D721Med (cell line): ENCODE measurements around the gene CNGA2.

ENCODE experiments used
- DNase-seq: peaks from one replicate; pipeline ENCODE4 v3.0.0; 2011; ENCODE audit warnings: low spot score; ENCODE audit not compliant: insufficient read length
- FAIRE-seq: peaks from 2 replicates; lab custom pipeline; 2011; peaks lifted over from hg19 to GRCh38; lab: Jason Lieb, UNC
- TF ChIP-seq, protein P1 (sequence below): IDR thresholded peaks from 2 replicates; pipeline ENCODE4 v1.5.1; 2012; ENCODE audit warnings: mild to moderate bottlenecking, control low read depth; ENCODE audit not compliant: insufficient read depth; ENCODE audit errors: missing control alignments

CNGA2 gene

GRCh38 chrX:151746502-151746901, 12.0 kb downstream of the CNGA2 start:
- FAIRE-seq = no peak
- DNase-seq = no peak
- TF ChIP-seq, protein P1, sequence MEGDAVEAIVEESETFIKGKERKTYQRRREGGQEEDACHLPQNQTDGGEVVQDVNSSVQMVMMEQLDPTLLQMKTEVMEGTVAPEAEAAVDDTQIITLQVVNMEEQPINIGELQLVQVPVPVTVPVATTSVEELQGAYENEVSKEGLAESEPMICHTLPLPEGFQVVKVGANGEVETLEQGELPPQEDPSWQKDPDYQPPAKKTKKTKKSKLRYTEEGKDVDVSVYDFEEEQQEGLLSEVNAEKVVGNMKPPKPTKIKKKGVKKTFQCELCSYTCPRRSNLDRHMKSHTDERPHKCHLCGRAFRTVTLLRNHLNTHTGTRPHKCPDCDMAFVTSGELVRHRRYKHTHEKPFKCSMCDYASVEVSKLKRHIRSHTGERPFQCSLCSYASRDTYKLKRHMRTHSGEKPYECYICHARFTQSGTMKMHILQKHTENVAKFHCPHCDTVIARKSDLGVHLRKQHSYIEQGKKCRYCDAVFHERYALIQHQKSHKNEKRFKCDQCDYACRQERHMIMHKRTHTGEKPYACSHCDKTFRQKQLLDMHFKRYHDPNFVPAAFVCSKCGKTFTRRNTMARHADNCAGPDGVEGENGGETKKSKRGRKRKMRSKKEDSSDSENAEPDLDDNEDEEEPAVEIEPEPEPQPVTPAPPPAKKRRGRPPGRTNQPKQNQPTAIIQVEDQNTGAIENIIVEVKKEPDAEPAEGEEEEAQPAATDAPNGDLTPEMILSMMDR = no peak

GRCh38 chrX:151750511-151750910, 16.0 kb downstream of the CNGA2 start:
- TF ChIP-seq, protein P1 = no peak
- DNase-seq (no peak), FAIRE-seq (no peak)

DNA sequence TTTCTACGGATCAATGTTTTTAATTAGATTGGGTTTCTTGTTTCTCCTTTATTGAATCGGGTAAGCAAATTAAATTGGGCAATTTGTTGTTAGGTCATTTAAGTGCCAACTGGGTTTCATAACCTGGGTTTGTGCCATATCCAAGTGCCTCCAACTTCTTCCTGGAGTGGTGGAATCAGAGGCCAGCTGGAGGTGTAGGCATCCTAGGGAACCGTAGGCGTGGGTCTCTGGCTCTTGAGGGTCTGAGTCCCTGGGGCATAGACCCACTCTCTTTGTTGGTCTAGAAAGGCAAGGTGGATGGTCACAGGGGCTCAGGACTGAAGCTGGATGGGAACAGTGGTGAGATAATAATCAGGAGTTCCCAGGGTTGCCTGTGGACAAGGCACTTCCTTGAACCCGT, 18.3 kb downstream of the CNGA2 start:
- TF ChIP-seq, protein P1 = no peak
- DNase-seq (no peak), FAIRE-seq (no peak)

DNA sequence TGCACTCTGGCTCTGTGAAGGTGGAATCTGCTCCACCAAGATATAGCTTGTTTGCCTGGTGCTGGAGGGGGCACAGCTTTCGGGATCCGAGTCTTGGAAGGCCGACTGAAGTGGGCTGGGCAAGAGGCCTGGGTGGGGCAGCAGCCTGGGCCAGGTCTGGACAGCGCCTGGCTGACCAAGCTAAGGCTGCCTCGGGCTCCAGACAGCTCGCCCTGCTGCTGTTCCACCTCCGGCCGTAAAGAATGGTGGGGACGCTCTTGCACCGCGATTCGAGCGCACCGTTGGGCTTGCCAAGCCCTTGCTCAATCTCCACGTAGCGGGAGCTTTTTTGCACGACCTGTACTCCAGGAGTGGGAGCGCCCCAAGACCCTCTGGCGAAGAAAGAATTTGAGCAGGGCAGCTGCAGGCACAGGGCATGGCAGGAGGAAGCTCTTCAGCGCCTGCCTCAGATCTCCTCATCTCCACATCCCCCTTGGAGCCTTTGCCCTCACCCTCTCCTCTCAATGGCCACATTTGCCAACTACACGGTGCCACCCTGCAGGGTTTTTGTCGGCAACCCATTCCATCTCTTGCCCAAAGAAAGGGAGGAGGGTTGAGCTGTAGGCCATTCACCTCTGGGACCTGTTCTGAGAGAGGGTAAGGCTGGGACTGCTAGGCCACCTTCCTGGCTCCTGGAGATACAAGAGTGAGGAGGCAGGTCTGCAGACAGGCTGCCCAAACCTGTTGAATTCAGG, 18.9 kb downstream of the CNGA2 start:
- peak; percentile 16 for FAIRE-seq
- TF ChIP-seq, protein P1 = peak; percentile 62
- peak; percentile 46 for DNase-seq

DNA sequence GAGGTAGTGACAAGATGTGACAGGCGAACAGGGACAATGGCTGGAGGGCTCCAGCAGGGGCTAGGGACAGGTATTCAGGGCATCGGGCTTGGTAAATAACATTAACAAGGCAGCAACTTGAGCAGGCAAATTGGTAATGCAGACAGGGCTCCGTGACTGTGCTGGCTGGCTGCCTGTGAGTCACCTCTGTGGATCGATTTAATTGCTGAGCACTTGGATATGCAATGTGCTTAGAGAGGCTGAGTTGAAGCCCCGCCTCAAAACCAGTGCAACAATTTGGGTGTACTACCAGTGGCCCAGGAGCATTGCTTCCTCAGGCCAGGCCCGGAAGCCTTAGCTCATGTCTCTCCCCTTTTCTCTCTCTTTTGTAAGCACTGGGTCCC, 19.5 kb downstream of the CNGA2 start:
- FAIRE-seq = no peak

DNA sequence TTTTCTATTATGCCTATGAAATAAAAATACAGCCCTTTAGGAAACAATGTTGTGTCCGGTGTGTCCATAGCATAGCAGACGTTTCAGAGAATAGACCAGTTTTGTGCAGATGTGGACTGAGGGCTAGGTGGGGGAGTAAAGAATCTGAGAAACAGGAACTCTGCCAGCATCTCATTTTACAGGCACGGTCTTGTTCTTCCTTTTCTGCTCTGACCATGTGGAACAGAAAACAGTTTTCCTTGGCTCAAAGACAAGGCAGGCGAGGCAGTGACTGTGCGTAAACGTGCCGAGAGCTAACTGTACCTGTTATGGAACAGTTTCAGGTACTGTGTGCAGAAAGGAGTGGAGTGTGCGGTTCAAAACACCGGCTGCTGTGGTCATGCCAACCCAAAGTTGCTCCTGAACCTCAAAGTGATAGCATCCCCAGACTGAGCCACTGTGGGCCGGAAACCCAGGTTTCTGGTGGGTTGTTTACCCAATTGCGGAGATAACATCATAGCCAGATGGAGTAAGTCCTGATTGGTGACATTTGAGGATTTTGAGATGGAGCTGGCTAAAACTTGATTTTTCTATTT, 20.2 kb downstream of the CNGA2 start:
- no peak for DNase-seq
- FAIRE-seq = no peak
- TF ChIP-seq, protein P1 = no peak

More for the DNA sequence above, 19.5 kb downstream of the CNGA2 start:
- TF ChIP-seq, protein P1 = no peak
- DNase-seq = no peak
